SHP77 (cell line): ENCODE results near the gene CHN2.

Experiments used
- DNase-seq, 2 experiments: peaks; one replicate each; lab custom pipeline; 2025; lab: John Stamatoyannopoulos, UW

Gene CHN2

DNA sequence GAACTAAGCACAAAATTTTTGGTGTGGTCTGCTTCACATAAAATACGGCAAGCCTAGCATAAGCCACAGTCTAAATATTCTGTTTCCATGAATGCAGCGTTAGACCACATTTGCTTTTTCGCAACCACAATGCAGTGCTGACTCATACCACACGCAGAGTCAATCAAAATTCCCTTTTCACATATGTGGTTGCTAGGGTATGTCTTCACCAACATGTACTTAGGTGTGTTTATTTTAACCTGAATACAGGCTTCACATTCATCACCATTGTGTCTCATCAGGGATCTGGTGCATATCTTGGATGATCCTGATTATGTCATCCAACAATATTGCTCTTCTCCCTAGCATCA is 90.8 kb downstream of the CHN2 start:
- peak; percentile 45 to 55 for DNase-seq

GRCh38 chr7:29285861-29286260 is 91.3 kb downstream of the CHN2 start:
- DNase-seq = no peak

DNA sequence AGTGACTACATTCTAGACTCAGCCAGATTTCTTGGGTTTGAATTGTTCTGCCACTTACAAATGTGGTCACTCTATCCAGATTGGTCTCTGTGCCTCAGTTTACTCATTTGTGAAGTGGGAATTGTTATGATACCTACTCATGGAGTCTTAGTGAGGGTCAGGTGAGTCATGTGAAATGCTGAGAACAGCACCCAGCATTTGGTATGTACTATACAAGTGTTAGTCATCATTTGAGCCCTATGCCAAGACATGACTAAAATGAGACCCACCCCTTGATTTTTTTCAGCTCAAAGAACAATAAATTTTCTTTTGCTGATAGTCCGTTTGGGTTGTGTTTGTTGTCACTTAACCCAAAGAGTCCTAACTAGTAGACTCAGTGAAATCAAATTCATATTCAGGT is 92.8 kb downstream of the CHN2 start:
- no peak for DNase-seq

- no peak for DNase-seq
These were observed 93.9 kb downstream of the CHN2 start for GRCh38 chr7:29288181-29289091.

GRCh38 chr7:29289156-29290021 is 94.8 kb downstream of the CHN2 start:
- DNase-seq = peak; percentile 97 to 98

DNA sequence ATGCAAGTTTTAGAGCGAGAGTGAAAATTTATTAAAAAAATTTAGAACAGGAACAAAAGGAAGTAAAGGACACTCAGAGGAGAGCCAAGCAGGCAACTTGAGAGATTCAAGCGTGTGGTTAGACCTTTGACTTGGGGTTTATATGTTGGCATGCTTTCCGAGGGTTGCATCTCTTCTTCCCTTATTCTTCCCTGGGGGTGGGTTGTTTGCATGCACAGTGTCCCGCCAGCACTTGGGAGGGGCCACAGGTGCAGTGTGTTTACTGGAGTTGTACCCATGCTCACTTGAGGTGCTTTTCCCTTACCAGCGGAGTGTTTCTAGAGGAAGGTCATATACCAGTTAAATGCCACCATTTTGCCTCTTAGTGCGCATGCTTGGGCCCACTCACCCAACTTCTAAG is 96.3 kb downstream of the CHN2 start:
- DNase-seq = no peak

DNA sequence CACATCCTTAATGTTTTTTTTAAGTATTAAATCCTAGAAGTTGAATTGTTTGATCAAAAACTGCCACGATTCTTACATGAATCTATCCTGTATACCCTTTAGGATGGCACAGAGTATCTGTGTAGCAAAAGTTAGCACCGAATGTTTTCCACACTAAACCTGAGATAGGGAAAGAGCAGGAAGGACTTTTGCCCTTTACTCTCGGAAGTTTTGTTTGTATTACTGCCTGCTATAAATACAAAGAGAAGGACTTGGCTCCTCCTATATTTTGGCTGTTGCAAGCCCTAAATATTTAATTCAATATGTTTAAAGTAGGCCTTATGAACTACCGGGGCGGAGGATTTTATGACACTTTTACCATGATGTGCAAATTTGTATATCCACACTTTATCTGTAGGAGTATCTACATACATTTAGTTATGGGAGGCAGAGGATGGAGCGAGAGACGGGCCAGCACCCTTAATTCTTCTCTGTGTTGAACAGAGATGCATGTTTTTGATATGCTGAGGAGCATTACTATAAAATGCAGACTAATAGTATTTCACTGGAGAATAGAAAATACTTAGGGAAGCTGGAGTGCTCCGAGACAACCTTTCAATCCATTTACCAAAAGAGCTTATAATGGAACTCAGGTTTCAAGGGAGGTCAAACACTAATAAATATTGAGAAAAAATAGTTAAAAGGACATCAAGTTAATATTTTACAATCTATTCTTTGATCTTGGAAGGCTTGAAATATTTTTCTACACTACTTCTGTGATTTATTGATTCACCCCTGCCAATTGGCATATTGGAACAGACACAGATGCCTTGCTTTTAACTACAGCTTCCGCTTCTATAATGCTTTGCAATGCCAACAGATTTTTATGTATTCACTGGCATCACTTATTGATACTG is 97.4 kb downstream of the CHN2 start:
- no peak for DNase-seq

DNA sequence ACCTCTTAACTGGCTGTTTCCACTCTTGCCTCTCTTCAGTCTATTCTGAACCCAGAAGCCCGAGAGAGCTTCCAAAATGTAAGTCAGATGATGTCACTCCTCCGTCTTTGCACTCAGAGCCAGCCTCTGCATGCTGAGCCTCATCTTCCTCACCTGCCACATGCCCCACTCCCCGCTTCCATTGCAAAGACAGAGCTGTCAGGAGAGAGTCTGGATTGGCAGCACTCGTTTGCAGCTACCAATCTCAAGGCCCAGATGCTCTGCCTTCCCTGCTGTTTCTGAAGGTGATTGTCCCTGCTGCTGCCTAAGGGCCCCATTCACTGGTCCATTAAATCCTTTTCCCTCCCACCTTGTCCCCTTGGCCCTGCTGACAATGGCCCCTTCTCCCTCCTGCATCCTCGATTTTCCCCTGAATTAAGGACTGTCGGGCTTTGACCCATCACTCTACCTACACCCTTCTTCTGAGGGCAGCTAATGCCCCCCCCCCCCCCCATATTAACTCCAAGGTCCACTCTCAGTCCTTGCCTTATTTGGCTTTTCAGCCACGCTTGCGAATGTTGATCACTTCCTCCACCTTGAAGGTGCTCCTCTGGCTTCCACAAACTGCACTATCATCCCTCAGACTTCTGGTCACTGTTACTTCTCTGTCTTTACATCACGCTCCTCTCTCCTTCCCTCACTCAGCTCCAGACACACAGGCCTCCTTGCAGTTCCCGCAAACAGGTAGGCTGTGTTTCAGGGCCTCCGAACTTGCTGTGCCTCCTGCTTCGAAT is 98.5 kb downstream of the CHN2 start:
- DNase-seq = no peak

GRCh38 chr7:29296421-29296820 is 101.8 kb downstream of the CHN2 start:
- no peak for DNase-seq

DNA sequence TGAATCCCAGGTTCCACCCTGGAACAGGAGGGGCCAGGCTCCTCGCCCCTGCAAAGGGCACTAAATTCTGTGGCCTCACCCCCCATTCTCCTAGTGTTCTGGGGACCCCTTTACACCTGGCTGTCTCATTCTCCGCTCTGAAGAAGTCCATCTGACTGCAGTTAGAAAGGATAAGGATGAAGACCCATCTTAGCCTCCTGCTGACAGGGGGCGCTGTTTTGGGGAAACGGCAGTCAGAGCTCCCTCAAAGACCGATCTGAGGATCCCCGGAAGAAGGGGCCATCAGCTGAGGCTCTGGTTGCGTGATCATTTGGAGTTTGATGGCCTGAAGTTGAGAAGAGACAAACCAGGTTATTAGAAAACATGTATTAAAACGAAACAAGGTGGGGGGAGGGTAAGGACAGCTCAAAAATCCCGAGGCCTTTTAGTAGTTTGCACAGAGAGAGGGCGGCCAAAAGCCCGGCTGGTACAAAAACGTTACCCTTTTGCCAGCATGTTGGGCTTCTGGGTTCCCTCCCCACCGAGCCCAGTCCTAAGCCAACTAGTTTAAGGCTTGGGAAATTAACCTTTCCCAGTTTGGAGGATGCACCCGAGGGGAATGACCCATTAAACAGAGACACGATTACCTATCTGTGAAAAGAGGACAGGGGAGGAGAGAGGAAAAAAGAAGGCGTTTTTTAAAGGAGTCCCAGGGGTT is 102.8 kb downstream of the CHN2 start:
- DNase-seq = no peak

DNA sequence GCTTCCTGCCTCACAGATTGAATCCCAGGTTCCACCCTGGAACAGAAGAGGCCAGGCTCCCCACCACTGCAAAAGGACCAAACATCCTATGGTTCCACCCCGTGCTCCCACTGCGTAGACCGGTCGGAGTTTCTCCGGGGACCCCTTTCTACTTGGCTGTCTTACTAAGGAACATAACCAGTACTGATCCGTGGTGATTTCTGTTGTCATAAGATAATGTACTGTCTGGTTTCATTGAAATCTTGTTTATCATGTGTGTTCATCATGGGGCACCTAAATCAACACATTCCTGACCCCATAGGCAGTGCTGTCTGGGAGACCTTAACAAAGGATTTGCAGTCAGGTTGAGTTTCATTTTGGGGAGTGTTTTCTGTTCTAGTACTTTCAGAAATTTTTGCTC is 104.5 kb downstream of the CHN2 start:
- no peak for DNase-seq

GRCh38 chr7:29300026-29300480 is 105.5 kb downstream of the CHN2 start:
- DNase-seq = no peak

- no peak for DNase-seq
These were observed 106.1 kb downstream of the CHN2 start for GRCh38 chr7:29300649-29301048.

- no peak for DNase-seq
These were observed 108.3 kb downstream of the CHN2 start for GRCh38 chr7:29302666-29303395.

DNA sequence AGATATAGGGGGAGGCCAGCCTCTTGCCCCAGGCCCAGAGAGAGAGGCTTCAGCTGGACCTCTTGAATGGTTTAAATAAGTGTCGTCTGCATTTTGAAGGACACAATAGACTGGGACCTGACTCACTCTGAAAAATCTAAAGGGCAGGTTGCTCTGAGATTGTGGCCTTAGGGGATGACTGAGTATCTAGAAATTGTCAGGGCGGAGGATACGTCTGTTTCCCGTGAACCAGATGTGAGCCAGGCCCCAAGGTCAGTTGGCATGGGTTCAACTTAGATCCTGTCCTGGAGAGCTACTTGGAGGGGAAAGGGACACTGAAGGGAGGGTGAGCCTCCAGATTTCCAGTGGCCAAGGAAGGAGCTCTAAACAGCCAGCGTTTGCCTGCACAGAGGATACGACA is 110.2 kb downstream of the CHN2 start:
- DNase-seq = no peak

DNA sequence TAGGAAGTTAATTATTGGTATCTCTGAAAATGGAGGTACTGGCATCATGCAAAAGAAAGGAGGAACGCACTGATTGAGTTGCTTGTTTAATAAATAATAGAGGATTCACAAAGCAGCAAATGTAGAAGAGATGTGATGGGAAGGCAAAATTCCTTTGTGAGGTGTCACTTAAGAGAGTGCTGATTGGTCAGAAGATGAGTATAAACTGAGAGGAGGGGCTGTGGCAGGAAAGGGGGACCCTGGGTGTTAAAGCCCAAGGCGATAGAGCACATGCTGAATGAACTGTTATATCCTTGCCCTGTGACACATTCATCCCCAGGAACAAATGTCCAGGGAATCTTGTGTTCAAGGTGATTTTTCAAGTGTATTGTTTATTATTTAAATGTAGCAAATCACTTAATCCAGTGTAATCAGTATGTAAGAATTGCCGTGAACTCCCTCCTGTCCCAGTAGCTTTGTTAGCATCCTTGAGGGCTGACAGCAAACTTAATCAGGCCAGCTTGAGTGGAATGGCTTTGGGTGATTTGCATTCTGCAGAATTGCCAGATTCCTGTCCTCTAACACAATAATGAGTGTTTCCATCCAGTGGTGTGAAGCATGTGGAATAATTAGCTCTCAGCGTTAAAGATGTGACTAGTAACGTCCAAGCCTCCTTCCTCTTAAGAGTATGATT is 111.9 kb downstream of the CHN2 start:
- DNase-seq = no peak

GRCh38 chr7:29308424-29308823 is 113.8 kb downstream of the CHN2 start:
- DNase-seq = no peak

DNA sequence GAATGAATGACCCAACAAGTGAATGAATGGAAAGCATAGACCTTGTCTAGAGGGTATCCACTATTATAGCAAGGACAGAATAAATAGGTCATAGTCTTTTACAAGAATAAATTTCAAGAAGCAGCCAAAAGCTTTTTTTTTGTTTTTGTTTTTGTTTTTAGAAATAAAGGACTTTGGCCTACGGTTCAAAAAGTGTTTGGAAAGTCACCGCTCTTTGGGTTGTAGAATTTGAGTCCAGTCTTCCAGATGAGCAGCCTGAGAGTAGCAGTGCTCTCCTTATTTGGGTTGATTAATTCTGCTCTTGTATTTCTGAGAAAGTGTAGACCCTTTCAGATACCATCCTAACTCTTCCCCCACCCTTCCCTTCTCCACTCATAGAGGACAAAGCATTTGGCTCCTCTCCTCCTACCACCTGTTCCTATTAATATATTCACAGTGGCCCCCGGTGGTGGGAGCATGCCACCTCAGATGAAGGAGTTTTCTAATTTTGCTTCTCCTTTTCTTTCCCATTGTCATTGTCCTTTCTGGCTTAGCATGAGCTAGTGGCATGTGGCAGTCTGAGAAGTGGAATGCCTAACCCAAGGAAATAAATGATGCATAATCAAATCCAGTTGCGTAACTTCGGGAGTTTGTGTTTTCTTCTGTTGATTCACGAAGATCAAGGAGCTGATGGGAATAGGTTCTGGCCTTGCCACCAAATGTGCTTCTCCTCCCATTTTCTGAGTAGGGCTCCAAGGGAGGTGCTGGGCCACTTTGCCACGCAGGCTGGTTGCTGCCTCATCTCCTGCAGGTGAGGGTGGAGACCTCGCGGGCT is 114.7 kb downstream of the CHN2 start:
- peak in 1 of 2 experiments; percentile 51 for DNase-seq
